Astrocyte of the spinal cord (primary cell): ENCODE results near the gene SRCAP.

Experiments used
- DNase-seq: peaks from one replicate; pipeline ENCODE4 v3.0.0; 2011; ENCODE audit warnings: low read depth, low spot score
- H3K4me3 ChIP-seq: 2 replicates; pipeline ENCODE4 v1.5.1; 2011; ENCODE audit warnings: low read depth, mild to moderate bottlenecking, low read length, moderate library complexity
- in situ Hi-C: cut with HindIII; loops from 2 replicates; pipeline ENCODE4 v1.10.0; 2017; ENCODE audit warnings: low sequenced_read_pairs
- TF ChIP-seq, protein P1 (sequence below): IDR thresholded peaks from 2 replicates; pipeline ENCODE4 v1.5.1; 2012; ENCODE audit warnings: low read depth, mild to moderate bottlenecking, low read length, inconsistent platforms

SRCAP gene

DNA sequence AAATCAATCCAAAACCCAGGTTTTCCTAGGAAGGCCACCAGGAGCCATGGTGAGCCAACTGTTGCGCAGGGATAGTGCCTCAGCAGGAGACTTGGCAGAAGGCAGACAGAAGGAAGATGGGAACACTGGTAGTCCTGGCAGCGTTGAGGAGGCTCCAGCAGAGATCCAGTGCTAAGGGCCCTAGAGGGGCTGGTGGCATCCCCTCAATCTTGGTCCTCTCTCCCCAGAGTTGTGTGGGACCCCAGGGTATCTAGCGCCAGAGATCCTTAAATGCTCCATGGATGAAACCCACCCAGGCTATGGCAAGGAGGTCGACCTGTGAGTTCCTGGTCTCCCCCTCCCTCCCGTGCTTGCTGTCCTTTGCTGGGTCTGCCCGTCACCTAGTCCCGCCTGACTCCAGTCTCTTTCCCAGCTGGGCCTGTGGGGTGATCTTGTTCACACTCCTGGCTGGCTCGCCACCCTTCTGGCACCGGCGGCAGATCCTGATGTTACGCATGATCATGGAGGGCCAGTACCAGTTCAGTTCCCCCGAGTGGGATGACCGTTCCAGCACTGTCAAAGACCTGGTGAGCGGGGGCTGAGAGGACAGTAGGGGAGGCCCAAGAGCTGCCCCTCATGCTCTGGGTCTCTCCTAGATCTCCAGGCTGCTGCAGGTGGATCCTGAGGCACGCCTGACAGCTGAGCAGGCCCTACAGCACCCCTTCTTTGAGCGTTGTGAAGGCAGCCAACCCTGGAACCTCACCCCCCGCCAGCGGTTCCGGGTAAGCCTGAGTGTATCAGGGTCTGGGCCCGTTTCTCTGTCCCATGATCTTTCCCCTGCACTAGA, 57.2 kb downstream of the SRCAP start:
- TF ChIP-seq, protein P1, sequence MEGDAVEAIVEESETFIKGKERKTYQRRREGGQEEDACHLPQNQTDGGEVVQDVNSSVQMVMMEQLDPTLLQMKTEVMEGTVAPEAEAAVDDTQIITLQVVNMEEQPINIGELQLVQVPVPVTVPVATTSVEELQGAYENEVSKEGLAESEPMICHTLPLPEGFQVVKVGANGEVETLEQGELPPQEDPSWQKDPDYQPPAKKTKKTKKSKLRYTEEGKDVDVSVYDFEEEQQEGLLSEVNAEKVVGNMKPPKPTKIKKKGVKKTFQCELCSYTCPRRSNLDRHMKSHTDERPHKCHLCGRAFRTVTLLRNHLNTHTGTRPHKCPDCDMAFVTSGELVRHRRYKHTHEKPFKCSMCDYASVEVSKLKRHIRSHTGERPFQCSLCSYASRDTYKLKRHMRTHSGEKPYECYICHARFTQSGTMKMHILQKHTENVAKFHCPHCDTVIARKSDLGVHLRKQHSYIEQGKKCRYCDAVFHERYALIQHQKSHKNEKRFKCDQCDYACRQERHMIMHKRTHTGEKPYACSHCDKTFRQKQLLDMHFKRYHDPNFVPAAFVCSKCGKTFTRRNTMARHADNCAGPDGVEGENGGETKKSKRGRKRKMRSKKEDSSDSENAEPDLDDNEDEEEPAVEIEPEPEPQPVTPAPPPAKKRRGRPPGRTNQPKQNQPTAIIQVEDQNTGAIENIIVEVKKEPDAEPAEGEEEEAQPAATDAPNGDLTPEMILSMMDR, result no peak
- no peak for DNase-seq
- in situ Hi-C loops, result no loop called here
- no peak overlapping the region for H3K4me3 ChIP-seq

DNA sequence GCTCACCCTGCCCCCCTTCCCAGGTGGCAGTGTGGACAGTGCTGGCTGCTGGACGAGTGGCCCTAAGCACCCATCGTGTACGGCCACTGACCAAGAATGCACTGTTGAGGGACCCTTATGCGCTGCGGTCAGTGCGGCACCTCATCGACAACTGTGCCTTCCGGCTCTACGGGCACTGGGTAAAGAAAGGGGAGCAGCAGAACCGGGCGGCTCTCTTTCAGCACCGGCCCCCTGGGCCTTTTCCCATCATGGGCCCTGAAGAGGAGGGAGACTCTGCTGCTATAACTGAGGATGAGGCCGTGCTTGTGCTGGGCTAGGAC, 57.8 kb downstream of the SRCAP start:
- H3K4me3 ChIP-seq, result no peak overlapping the region
- in situ Hi-C loops, result no loop called here
- TF ChIP-seq, protein P1, result no peak

DNA sequence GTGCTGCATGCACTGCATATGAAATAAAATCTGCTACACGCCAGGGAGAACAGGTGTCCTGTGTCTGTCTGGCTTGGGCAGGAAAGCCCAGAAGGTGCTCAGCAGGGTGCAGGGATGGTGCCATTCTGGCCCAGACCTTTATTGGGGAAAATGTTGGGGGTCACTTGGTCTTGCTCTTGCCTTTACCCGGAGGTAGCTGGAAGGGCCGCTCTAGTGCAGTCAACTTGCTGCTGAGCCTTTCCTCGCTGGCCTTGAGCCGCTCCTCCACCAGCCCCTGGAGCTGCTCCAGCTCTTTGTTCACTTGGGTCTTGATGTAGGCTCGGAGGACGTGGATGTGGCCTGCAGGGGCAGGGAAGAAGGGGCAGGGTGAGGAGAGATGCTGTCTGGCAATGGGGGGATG, 58.3 kb downstream of the SRCAP start:
- TF ChIP-seq, protein P1, result no peak
- in situ Hi-C loops, result no loop called here
- DNase-seq, result no peak
- no peak overlapping the region for H3K4me3 ChIP-seq

More for the DNA sequence above, 57.8 kb downstream of the SRCAP start:
- DNase-seq, result no peak

DNA sequence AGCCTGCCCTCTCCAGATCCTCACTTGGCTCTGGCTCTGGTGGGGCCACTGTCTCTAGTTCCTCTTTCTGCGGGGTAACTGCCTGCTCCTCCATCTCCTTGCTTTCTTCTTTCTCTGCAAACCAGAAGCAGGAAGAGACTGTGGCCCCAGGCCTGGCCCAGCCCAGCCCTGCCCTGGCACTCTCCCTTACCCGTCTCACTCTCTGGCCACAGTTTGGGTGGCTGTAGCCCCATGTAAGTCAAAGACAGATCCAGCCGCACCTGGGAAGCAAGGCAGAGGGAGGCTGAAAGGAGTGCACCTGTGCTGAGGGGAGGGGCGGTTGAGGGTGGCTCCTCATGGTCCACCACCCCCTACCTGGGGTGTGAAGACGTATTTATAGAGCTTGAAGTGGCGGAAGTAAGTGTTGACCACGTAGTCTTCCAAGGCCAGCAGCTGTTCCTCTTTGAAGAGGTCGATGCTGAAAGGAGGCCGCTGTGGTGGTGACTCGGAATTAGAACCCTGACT, 60.1 kb downstream of the SRCAP start:
- no peak overlapping the region for H3K4me3 ChIP-seq
- in situ Hi-C loops, result no loop called here
- DNase-seq, result no peak
- TF ChIP-seq, protein P1, result no peak

DNA sequence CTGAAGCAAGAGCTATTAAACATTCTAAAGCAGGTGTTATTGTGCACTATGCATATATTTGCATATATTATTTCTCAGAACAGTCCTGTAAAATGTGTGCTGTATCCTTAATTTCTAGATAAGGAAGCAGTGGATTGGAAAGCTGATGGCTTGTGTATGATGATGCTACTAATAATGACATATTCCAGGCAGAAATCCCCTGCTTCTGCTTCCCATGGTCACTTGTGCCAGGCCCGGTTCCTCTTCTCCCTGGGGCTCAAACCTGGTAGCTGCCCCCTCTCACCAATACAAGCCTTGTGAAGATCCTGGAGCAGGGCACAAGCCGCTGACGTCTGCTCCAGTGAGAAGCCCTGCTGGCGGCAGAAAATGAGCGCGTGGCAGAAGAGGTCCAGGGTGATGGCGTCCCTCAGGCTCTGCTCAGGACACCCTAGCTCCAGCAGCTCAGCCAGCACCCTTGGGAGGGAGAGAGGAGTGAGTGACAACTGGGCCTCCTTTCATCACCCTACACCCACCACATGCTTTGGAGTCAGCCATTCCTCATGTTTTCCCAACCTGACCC, 61.1 kb downstream of the SRCAP start:
- in situ Hi-C loops, result no loop called here
- no peak overlapping the region for H3K4me3 ChIP-seq

DNA sequence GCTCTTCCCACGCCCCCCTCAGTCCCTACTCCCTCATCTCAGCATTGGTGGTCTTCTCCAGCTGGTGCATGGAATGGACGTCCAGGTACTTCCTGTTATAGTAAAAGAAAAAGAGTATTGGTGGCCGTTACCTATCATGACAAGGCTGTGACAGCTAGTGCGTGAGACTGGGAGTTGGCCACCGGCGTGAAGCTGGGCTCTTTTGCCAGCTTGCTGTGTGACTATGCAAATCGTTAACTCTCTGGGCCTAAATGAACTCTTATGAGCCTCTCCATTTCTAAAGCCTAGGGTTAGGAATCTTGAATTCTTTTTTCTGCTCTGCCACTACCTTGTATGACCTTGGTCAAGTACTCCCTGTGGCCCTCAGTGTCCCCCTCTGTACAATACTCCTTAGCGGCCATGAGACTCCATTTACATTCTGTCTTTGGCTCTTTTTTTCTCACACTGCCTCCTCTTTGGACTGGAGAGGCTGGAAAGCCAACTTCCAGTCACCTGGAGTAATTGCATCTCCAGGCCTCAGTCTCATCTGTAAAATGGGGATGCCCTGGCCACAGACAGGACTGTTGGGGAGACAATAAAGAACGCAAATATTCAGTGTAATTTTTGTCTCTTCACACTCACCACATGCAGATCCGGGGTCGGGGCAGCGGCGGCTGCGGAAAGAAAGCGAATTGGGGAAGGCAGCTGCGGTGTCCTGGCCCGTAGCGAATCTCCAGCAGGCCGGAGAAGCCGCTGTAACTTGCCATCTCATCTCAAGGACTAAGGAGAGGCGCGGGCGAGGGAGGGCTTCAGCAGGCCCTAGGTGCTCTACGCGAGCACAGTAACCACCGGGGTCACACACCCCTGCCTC, 61.8 kb downstream of the SRCAP start:
- H3K4me3 ChIP-seq, result peak overlapping the region; percentile 95
- TF ChIP-seq, protein P1, result no peak
- DNase-seq, result no peak
- in situ Hi-C loops, result no loop called here

More for the DNA sequence above, 61.1 kb downstream of the SRCAP start:
- no peak for DNase-seq
- TF ChIP-seq, protein P1, result no peak
